Effector CD4-positive, alpha-beta T cell (primary cell): ENCODE measurements around the gene MCF2L.
"Not testable (repeated sequence)": the region's sequence is repeated elsewhere in the genome, so short reads cannot be mapped to it uniquely, and the experiment has no call there.

ENCODE experiments used
- DNase-seq: peaks from one replicate; pipeline ENCODE4 v3.0.0-alpha.2; 2020

The MCF2L gene

GRCh38 chr13:113072376-113072775 is 103.4 kb downstream of the MCF2L start:
- DNase-seq: no peak

- no peak for DNase-seq
Measured at GRCh38 chr13:113073942-113074341, 104.9 kb downstream of the MCF2L start.

GRCh38 chr13:113074401-113074800 is 105.4 kb downstream of the MCF2L start:
- DNase-seq: no peak

- no peak for DNase-seq
Measured at GRCh38 chr13:113074876-113075275, 105.9 kb downstream of the MCF2L start.

GRCh38 chr13:113075711-113076110 is 106.7 kb downstream of the MCF2L start:
- no peak for DNase-seq

- DNase-seq: no peak
Measured at GRCh38 chr13:113076681-113077401, 107.8 kb downstream of the MCF2L start.

GRCh38 chr13:113077566-113077952 is 108.5 kb downstream of the MCF2L start:
- no peak for DNase-seq

GRCh38 chr13:113077953-113078901 is 109.2 kb downstream of the MCF2L start:
- DNase-seq: no peak

- no peak for DNase-seq
Measured at GRCh38 chr13:113078902-113079780, 110.1 kb downstream of the MCF2L start.

- not testable (repeated sequence) for DNase-seq
Measured at GRCh38 chr13:113079781-113080080, 110.7 kb downstream of the MCF2L start.

GRCh38 chr13:113080361-113080831 is 111.4 kb downstream of the MCF2L start:
- no peak for DNase-seq

- DNase-seq: no peak
Measured at GRCh38 chr13:113080901-113081521, 112.0 kb downstream of the MCF2L start.

GRCh38 chr13:113082198-113083021 is 113.4 kb downstream of the MCF2L start:
- no peak for DNase-seq

- no peak for DNase-seq
Measured at GRCh38 chr13:113083022-113083373, 114.0 kb downstream of the MCF2L start.

GRCh38 chr13:113083402-113084061 is 114.5 kb downstream of the MCF2L start:
- DNase-seq: no peak

GRCh38 chr13:113084094-113084942 is 115.3 kb downstream of the MCF2L start:
- DNase-seq: no peak

GRCh38 chr13:113084943-113085540 is 116.0 kb downstream of the MCF2L start:
- no peak for DNase-seq

GRCh38 chr13:113086031-113086750 is 117.2 kb downstream of the MCF2L start:
- no peak for DNase-seq
